GM19351 (cell line): ENCODE measurements around the gene PINLYP.
"Not testable (repeated sequence)": the region's sequence is repeated elsewhere in the genome, so short reads cannot be mapped to it uniquely, and the experiment has no call there.

Experiments used
- ATAC-seq: cut with Tn5 transposase; IDR thresholded peaks from one replicate; pipeline ENCODE4 v1.9.1; 2021; ENCODE audit warnings: mild to moderate bottlenecking, moderate library complexity; ENCODE audit not compliant: unreplicated experiment

PINLYP gene

GRCh38 chr19:43578787-43579186 lies 3.2 kb downstream of the PINLYP start:
- no peak for ATAC-seq

GRCh38 chr19:43581467-43581866 lies 5.9 kb downstream of the PINLYP start:
- no peak for ATAC-seq

GRCh38 chr19:43582495-43582894 lies 6.9 kb downstream of the PINLYP start:
- no peak for ATAC-seq

- no peak for ATAC-seq
Measured at GRCh38 chr19:43584484-43584883, 8.9 kb downstream of the PINLYP start.

- no peak for ATAC-seq
Measured at GRCh38 chr19:43586346-43586745, 10.7 kb downstream of the PINLYP start.

GRCh38 chr19:43587029-43587428 lies 11.4 kb downstream of the PINLYP start:
- not testable (repeated sequence) for ATAC-seq

- ATAC-seq = no peak
Measured at GRCh38 chr19:43589277-43589676, 13.7 kb downstream of the PINLYP start.

GRCh38 chr19:43589678-43590077 lies 14.1 kb downstream of the PINLYP start:
- no peak for ATAC-seq

- no peak for ATAC-seq
Measured at GRCh38 chr19:43591904-43592772, 16.5 kb downstream of the PINLYP start.

- no peak for ATAC-seq
Measured at GRCh38 chr19:43592800-43593350, 17.3 kb downstream of the PINLYP start.

GRCh38 chr19:43594081-43594697 lies 18.6 kb downstream of the PINLYP start:
- ATAC-seq = no peak

GRCh38 chr19:43594710-43595604 lies 19.4 kb downstream of the PINLYP start:
- ATAC-seq = peak; percentile 35

- peak; percentile 12 for ATAC-seq
Measured at GRCh38 chr19:43595605-43595998, 20.0 kb downstream of the PINLYP start.

GRCh38 chr19:43595999-43596841 lies 20.6 kb downstream of the PINLYP start, which contains the start of the genes IRGQ and ZNF576:
TSS of gene IRGQ (minus strand) at chr19:43596134. CDS start at chr19:43595338, 796 bp downstream.
TSS of gene ZNF576 (plus strand) at chr19:43596595. CDS start at chr19:43597109, 514 bp downstream.
- peak; percentile 82 for ATAC-seq

GRCh38 chr19:43596842-43597461 lies 21.4 kb downstream of the PINLYP start:
- ATAC-seq = no peak

GRCh38 chr19:43597876-43598275 lies 22.3 kb downstream of the PINLYP start:
- no peak for ATAC-seq

GRCh38 chr19:43598445-43599240 lies 23.0 kb downstream of the PINLYP start:
- no peak for ATAC-seq

- ATAC-seq = no peak
Measured at GRCh38 chr19:43599635-43600295, 24.2 kb downstream of the PINLYP start.
